ENCODE results near the gene SERPINB12. TPM values are rescaled to one million over a fixed set of nuclear protein-coding genes. Genes with fewer than 3 reads are reported as not detected.

The SERPINB12 gene, protein sequence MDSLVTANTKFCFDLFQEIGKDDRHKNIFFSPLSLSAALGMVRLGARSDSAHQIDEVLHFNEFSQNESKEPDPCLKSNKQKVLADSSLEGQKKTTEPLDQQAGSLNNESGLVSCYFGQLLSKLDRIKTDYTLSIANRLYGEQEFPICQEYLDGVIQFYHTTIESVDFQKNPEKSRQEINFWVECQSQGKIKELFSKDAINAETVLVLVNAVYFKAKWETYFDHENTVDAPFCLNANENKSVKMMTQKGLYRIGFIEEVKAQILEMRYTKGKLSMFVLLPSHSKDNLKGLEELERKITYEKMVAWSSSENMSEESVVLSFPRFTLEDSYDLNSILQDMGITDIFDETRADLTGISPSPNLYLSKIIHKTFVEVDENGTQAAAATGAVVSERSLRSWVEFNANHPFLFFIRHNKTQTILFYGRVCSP
- total RNA-seq (2013; cell fraction: nucleolus; rRNA removed): not detected in 2 replicates
- total RNA-seq (2014; rRNA removed) (not detected in 2 replicates), total RNA-seq (2014; rRNA removed; fragmentation: Illumina TruSeq; extraction: Trizol) (not detected in 2 replicates), total RNA-seq (2021) (not detected in 2 replicates), polyA plus RNA-seq (2011; rRNA removed) (not detected in 2 replicates), polyA plus RNA-seq (2014; fragmentation: Illumina TruSeq; extraction: Trizol) (not detected in 2 replicates), polyA plus RNA-seq (2014; fragmentation: Nextera tagmentation; extraction: Ambion mirVana) (not detected), polyA plus RNA-seq (2014; rRNA removed) (not detected in 2 replicates), polyA plus RNA-seq (2016; fragmentation: Nextera tagmentation; extraction: Ambion mirVana) (not detected), polyA minus RNA-seq (2011; rRNA and poly(A)+ RNA removed) (not detected in 2 replicates), Bru-seq, nascent RNA (not detected), BruChase-seq, experiment 1, labeled RNA remaining after a 6-hour chase (not detected), BruChase-seq, experiment 2, labeled RNA remaining after a 2-hour chase (not detected)
- polyA plus RNA-seq (2011; ENCODE audit: low read depth): not detected
- not detected in 2 replicates for polyA plus RNA-seq (2011; cell fraction: cytosol; rRNA removed)
- polyA plus RNA-seq (2011; cell fraction: nucleus; rRNA removed): not detected in 2 replicates
- not detected in 2 replicates for polyA plus RNA-seq (2012)
- polyA minus RNA-seq (2011; cell fraction: cytosol; rRNA and poly(A)+ RNA removed): not detected in 2 replicates
- polyA minus RNA-seq (2011; cell fraction: nucleus; rRNA and poly(A)+ RNA removed): not detected in 2 replicates
- long read RNA-seq, experiment 1: 0 reads
- long read RNA-seq, experiment 2: 0 reads

DNA sequence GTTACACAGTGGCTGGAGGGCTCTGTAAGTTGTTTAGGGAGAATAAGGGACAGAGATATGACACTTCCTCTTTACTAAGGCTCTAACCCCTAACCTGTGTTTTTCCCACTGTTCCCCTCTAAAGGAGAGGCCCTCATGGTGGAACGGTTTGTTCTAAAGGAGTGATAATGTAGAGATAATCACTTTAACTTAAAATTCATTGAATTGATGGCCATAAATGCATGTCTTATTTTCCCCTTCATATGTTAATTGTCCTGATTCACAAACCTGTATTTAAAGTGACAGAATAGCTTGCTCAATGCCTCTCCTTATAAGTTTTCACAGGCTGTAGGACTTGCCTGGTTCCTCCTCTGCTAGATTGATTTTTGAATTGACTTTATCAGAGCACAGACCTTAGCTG, at the start of gene SERPINB12:
TSS of gene SERPINB12 (plus strand) at position 301 of the 400 bp plus-strand sequence. CDS start 13,791 bp downstream, outside the sequence.
- FAIRE-seq (no peak), ATAC-seq (no peak), DNase-seq (ENCODE audit: low read depth, low spot score) (no peak)
- CTCF ChIA-PET: interaction anchor here (0.8 to 1.3 kb wide), 2 partner anchors 36 to 422 kb away, joined by 3 to 4 read pairs; no protein-coding TSS in a partner anchor
- BruUV-seq (replicated peaks): no TSS peak
- no peaks in the 10 kb centered on the region for H3K4me1 ChIP-seq (ENCODE audit: control insufficient read depth, insufficient read depth, low read length)
- no peak within 1 kb of the TSS for H3K9ac ChIP-seq (ENCODE audit: control insufficient read depth, insufficient read depth, low read length)
- intact Hi-C loops (cut with micrococcal nuclease; ENCODE audit: unreplicated experiment) (no loop called here), in situ Hi-C loops (cut with MboI) (loop anchor here (10.0 kb wide), 1 partner anchor 63 kb away; no protein-coding TSS in a partner anchor)
- 0% methylated on average over 1 of the region's 1 CpG for WGBS (ENCODE audit: insufficient coverage, insufficient replicate concordance, low lambda C conversion rate, missing lambda C conversion rate)
- SMC1A ChIA-PET (ENCODE audit: uncharacterized antibody, unreplicated experiment): interaction anchor here (1.2 to 1.4 kb wide), 2 partner anchors 24 to 36 kb away, joined by 3 to 4 read pairs; no protein-coding TSS in a partner anchor
- no peaks in the 10 kb centered on the region for H4K20me1 ChIP-seq (ENCODE audit: control insufficient read depth, insufficient read depth)
- no peak within 1 kb of the TSS for H3K27ac ChIP-seq (ENCODE audit: control insufficient read depth, insufficient read depth)
- no peak within 1 kb of the TSS for H2AFZ ChIP-seq (ENCODE audit: control insufficient read depth, low read depth, low read length)
- H3K27me3 ChIP-seq (replicated peaks in 1 of 2; ENCODE audit: control insufficient read depth in 2 of 2, insufficient read depth in 2 of 2, low read length in 1 of 2): no peaks in the 10 kb centered on the region; a peak in 1 of 4 replicates
- H3K36me3 ChIP-seq (ENCODE audit: control insufficient read depth in 2 of 2, insufficient read depth in 2 of 2, low read length in 1 of 2): no peaks in the 10 kb centered on the region
- RAD21 ChIA-PET (ENCODE audit: unreplicated experiment): no interaction called here
- H3K4me2 ChIP-seq (ENCODE audit: control insufficient read depth, insufficient read depth): no peak within 1 kb of the TSS
- H3K79me2 ChIP-seq (ENCODE audit: control insufficient read depth, insufficient read depth, low read length): no peaks in the 10 kb centered on the region
- TF ChIP-seq CBFB (IDR thresholded peaks at IDR 0.05; ENCODE audit: low read depth) (no peak), POLR2AphosphoS5 (IDR thresholded peaks at IDR 0.05; ENCODE audit: low read length) (no peak), HDAC6 (IDR thresholded peaks at IDR 0.05; ENCODE audit: unreplicated experiment) (no peak)
- TF ChIP-seq, protein P1, sequence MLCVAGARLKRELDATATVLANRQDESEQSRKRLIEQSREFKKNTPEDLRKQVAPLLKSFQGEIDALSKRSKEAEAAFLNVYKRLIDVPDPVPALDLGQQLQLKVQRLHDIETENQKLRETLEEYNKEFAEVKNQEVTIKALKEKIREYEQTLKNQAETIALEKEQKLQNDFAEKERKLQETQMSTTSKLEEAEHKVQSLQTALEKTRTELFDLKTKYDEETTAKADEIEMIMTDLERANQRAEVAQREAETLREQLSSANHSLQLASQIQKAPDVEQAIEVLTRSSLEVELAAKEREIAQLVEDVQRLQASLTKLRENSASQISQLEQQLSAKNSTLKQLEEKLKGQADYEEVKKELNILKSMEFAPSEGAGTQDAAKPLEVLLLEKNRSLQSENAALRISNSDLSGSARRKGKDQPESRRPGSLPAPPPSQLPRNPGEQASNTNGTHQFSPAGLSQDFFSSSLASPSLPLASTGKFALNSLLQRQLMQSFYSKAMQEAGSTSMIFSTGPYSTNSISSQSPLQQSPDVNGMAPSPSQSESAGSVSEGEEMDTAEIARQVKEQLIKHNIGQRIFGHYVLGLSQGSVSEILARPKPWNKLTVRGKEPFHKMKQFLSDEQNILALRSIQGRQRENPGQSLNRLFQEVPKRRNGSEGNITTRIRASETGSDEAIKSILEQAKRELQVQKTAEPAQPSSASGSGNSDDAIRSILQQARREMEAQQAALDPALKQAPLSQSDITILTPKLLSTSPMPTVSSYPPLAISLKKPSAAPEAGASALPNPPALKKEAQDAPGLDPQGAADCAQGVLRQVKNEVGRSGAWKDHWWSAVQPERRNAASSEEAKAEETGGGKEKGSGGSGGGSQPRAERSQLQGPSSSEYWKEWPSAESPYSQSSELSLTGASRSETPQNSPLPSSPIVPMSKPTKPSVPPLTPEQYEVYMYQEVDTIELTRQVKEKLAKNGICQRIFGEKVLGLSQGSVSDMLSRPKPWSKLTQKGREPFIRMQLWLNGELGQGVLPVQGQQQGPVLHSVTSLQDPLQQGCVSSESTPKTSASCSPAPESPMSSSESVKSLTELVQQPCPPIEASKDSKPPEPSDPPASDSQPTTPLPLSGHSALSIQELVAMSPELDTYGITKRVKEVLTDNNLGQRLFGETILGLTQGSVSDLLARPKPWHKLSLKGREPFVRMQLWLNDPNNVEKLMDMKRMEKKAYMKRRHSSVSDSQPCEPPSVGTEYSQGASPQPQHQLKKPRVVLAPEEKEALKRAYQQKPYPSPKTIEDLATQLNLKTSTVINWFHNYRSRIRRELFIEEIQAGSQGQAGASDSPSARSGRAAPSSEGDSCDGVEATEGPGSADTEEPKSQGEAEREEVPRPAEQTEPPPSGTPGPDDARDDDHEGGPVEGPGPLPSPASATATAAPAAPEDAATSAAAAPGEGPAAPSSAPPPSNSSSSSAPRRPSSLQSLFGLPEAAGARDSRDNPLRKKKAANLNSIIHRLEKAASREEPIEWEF (IDR thresholded peaks at IDR 0.05; ENCODE audit: insufficient replicate concordance, low read depth, low read length): no peak
- no peaks in the 10 kb centered on the region for H3K9me3 ChIP-seq (replicated peaks; ENCODE audit: control insufficient read depth, insufficient read depth, low read length)
- POLR2A ChIA-PET: no interaction called here
- no peak within 1 kb of the TSS for H3K4me3 ChIP-seq

Measured in GM12878 (cell line).